Testis (tissue), 2 donors: ENCODE results near the gene GPR132.

ENCODE experiments used
- CTCF ChIP-seq, 3 experiments: fragments of 450-650 bp in 2 of 3; fragments of 200-600 bp in 1 of 3; sonication (generic) in 1 of 3; IDR thresholded peaks; one replicate each; pipeline ENCODE4 v1.5.1; 2016 to 2019; ENCODE audit warnings: antibody characterized with exemption in 3 of 3, mild to moderate bottlenecking in 2 of 3, moderate library complexity in 1 of 3
- POLR2A ChIP-seq: fragments of 450-650 bp; IDR thresholded peaks from one replicate; pipeline ENCODE4 v1.6.1; 2017; ENCODE audit warnings: antibody characterized with exemption, mild to moderate bottlenecking, moderate library complexity

- TF ChIP-seq CTCF (IDR thresholded peaks at IDR 0.05) (no peak), POLR2A (no peak)
These were observed 7.2 kb upstream of the GPR132 start for GRCh38 chr14:105072381-105072861.
